HepG2 (cell line): ENCODE data around the gene NPTXR.

Experiments used
- ARID2 ChIP-seq: sonication (generic); formaldehyde crosslinking; IDR thresholded peaks from 2 replicates; pipeline ENCODE4 v1.8.1; 2022; ENCODE audit warnings: mild to moderate bottlenecking, missing genetic modification reagents, borderline replicate concordance
- CBX2 ChIP-seq, 2 experiments: fragments of 200-600 bp in 1 of 2; sonication (generic); formaldehyde crosslinking in 1 of 2; IDR thresholded peaks; 2 replicates each; pipeline versions ENCODE4 v1.7.0 to v1.8.1; 2018 to 2022; ENCODE audit warnings: low read depth in 2 of 2, low read length in 1 of 2, mild to moderate bottlenecking in 1 of 2, missing genetic modification reagents in 1 of 2
- CTCF ChIP-seq: sonication (generic); formaldehyde crosslinking; IDR thresholded peaks from 2 replicates; pipeline ENCODE4 v1.5.0; 2020; ENCODE audit warnings: mild to moderate bottlenecking, missing genetic modification reagents, moderate library complexity
- FOXC1 ChIP-seq: sonication (generic); formaldehyde crosslinking; IDR thresholded peaks from 2 replicates; pipeline ENCODE4 v1.8.0; 2022; ENCODE audit warnings: mild to moderate bottlenecking, missing genetic modification reagents, borderline replicate concordance
- POLR2AphosphoS5 ChIP-seq: IDR thresholded peaks from 2 replicates; pipeline ENCODE4 v1.6.1; 2012; ENCODE audit warnings: low read depth, low read length
- ZBTB39 ChIP-seq: sonication (generic); formaldehyde crosslinking; IDR thresholded peaks from 2 replicates; pipeline ENCODE4 v1.5.0; 2020; ENCODE audit warnings: missing genetic modification reagents
- ZNF143 ChIP-seq: sonication (generic); formaldehyde crosslinking; IDR thresholded peaks from 2 replicates; pipeline ENCODE4 v1.4.0; 2020; ENCODE audit warnings: missing genetic modification reagents
- ZNF766 ChIP-seq: sonication (generic); formaldehyde crosslinking; IDR thresholded peaks from 2 replicates; pipeline ENCODE4 v1.5.0; 2020; ENCODE audit warnings: missing genetic modification reagents, borderline replicate concordance
- ZZZ3 ChIP-seq: sonication (generic); formaldehyde crosslinking; IDR thresholded peaks from 2 replicates; pipeline ENCODE4 v1.4.0; 2020; ENCODE audit warnings: missing genetic modification reagents, mild to moderate bottlenecking, borderline replicate concordance
- TF ChIP-seq, protein P1 (sequence below): IDR thresholded peaks from 2 replicates; pipeline ENCODE4 v1.6.1; 2012; ENCODE audit warnings: inconsistent platforms
- TF ChIP-seq, protein P2 (sequence below): sonication (generic); formaldehyde crosslinking; IDR thresholded peaks from 2 replicates; pipeline ENCODE4; 2020; ENCODE audit warnings: missing genetic modification reagents, mild to moderate bottlenecking, borderline replicate concordance

DNA sequence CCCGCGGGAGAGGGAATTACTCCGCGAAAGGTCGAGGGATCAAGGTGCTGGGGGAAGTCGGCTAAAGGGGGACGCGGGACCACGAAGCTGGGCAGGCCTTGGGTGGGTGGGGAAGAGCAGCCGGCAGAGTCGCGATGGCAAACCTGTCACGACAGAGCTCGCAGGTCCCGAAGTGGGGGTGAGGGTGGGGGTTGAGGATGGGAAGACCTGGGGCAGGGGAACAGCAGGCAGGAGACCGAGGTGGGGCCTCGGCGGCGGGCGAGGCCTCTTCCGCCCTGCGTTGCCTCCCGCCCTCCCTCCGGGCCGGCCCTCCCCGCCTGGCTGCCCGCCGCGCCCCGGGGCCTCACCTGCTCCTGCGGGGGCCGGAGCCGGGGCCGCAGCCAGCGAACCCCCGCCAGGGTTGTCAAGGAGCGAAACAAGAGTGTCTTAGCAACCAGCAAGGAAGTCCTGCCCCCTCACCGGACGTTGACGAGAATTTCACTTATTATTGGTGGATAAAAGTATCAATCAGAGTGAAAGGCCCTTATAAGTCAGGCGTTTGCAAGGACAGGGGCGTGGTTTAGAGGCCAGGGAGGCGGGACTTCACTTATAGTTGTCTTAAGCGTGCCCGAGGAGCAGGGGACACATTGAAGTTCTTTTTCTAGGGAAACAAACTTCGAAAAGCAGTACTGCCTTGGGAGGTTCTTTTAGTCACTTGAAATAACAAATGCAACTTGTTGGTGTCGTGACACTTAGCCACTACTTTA lies 49.9 kb downstream of the NPTXR start, which contains the start of gene DNAL4:
- no peak for TF ChIP-seq ZZZ3 (CRISPR knock-in tag)
- TF ChIP-seq ZNF143 (CRISPR knock-in tag) = no peak
- TF ChIP-seq ARID2 = no peak
- TF ChIP-seq, protein P1, sequence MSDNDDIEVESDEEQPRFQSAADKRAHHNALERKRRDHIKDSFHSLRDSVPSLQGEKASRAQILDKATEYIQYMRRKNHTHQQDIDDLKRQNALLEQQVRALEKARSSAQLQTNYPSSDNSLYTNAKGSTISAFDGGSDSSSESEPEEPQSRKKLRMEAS = no peak
- TF ChIP-seq, protein P2, sequence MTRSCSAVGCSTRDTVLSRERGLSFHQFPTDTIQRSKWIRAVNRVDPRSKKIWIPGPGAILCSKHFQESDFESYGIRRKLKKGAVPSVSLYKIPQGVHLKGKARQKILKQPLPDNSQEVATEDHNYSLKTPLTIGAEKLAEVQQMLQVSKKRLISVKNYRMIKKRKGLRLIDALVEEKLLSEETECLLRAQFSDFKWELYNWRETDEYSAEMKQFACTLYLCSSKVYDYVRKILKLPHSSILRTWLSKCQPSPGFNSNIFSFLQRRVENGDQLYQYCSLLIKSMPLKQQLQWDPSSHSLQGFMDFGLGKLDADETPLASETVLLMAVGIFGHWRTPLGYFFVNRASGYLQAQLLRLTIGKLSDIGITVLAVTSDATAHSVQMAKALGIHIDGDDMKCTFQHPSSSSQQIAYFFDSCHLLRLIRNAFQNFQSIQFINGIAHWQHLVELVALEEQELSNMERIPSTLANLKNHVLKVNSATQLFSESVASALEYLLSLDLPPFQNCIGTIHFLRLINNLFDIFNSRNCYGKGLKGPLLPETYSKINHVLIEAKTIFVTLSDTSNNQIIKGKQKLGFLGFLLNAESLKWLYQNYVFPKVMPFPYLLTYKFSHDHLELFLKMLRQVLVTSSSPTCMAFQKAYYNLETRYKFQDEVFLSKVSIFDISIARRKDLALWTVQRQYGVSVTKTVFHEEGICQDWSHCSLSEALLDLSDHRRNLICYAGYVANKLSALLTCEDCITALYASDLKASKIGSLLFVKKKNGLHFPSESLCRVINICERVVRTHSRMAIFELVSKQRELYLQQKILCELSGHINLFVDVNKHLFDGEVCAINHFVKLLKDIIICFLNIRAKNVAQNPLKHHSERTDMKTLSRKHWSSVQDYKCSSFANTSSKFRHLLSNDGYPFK (CRISPR knock-in tag) = no peak
- TF ChIP-seq CBX2 (IDR thresholded peaks at IDR 0.05; ENCODE audit: low read depth, low read length) = no peak
- TF ChIP-seq CBX2 (CRISPR knock-in tag; IDR thresholded peaks at IDR 0.05; ENCODE audit: low read depth) = no peak
- TF ChIP-seq FOXC1 (CRISPR knock-in tag) = no peak
- no peak for TF ChIP-seq POLR2AphosphoS5
- TF ChIP-seq CTCF (CRISPR knock-in tag) = no peak
- TF ChIP-seq ZNF766 = no peak
- no peak for TF ChIP-seq ZBTB39 (CRISPR knock-in tag)
